ENCODE results near the gene TOR1A.

DNA sequence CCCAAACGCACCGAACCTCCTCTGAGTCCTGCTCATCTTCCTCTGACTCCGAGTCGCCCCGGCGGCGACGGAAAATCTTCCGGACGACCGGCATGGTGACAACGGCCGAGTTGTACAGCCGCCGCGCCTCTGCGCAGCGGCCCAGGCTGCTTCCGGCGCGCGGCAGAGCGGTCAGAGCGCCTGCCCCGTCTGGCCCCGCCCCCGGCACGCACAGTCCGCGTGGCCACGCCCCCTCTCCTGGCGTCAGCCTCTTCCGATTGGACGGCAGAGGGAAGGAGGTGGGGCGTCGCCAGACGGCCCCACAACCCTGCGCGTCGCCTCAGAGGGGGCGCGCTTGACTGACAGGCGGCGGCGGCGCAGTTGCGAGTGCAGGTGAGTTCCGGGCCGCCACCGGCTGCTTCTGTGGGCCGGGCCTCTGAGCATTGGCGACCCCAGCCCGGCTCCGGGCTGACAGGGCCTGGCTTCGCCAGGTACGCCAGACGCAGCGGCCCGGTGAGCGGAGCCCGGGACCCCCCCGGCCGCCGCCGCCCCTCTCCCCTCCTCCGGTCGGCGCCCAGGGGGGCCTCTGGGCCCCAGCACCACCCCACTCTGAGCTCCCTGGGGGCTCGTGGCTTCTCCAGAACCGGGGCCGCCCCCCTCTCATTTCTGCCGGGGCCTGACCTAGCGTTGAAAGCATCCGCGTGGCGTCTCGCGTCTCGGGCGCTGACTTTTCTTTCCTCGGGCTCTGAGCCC, 11.4 kb upstream of the TOR1A start, which contains the start of the genes C9orf78 and USP20:
- TF ChIP-seq, protein P1, sequence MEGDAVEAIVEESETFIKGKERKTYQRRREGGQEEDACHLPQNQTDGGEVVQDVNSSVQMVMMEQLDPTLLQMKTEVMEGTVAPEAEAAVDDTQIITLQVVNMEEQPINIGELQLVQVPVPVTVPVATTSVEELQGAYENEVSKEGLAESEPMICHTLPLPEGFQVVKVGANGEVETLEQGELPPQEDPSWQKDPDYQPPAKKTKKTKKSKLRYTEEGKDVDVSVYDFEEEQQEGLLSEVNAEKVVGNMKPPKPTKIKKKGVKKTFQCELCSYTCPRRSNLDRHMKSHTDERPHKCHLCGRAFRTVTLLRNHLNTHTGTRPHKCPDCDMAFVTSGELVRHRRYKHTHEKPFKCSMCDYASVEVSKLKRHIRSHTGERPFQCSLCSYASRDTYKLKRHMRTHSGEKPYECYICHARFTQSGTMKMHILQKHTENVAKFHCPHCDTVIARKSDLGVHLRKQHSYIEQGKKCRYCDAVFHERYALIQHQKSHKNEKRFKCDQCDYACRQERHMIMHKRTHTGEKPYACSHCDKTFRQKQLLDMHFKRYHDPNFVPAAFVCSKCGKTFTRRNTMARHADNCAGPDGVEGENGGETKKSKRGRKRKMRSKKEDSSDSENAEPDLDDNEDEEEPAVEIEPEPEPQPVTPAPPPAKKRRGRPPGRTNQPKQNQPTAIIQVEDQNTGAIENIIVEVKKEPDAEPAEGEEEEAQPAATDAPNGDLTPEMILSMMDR (conservative IDR thresholded peaks at IDR 0.05): no peak
- peak; percentile 53; the same call in 1 of the 2 replicates for TF ChIP-seq ZFX (IDR thresholded peaks at IDR 0.05)

Measured in C4-2B (cell line).